GM18870 (cell line): ENCODE results near the gene PRKN.

Experiments used
- ATAC-seq: cut with Tn5 transposase; IDR thresholded peaks from one replicate; pipeline ENCODE4 v1.9.1; 2021; ENCODE audit warnings: moderate library complexity; ENCODE audit not compliant: unreplicated experiment

PRKN gene

DNA sequence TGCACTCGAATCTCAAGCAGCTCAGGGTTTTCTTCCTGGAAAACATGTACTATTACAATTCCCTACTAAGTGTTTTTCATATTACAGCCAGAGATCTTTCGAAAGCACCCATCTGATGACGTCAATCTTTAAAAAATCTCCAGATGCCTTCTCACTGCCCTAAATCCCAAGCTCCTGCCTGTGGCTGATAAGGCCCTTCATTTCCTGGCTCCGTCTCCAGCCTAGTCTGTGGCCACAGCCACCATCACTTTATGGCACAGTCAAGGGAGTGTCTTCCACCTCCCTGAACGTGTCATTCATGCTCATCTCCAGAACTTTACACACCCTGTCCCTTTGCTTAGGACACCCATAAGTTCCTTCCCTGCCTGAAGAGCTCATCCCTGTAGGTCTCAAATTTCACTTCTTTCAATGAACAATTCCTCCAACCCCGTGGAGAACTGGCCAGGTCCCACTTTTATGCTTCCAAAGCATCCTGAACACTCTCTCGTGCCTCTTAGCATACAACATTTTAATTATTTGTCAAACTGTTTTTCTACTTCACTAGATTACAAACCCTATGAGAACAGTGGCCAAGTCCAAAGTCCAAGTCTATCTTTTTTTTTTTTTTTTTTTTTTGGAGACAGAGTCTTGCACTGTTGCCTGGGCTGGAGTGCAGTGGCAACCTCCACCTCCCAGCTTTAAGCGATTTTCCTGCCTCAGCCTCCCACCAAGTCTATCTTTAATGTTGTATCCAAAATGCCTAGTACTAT, 1347.6 kb downstream of the PRKN start:
- no peak for ATAC-seq

DNA sequence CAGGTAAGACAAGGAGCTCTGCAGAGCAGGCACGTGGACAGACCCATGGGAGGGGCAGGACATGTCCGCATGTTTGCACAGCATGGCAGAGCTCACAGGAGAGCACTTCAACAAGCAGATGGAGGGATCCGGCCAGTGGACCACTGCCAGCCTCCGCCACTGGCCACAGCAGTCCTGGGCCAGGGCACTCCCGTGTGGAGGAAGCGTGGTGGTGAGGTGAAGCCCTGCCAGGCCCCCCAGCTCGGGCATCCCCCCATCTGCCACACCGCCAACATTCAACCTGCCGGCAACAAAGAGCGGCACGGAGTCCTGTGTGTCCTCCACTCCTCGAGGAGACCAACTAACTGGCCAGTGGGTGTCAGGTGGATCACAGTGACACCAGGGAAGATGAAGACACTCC, 1349.5 kb downstream of the PRKN start:
- no peak for ATAC-seq

DNA sequence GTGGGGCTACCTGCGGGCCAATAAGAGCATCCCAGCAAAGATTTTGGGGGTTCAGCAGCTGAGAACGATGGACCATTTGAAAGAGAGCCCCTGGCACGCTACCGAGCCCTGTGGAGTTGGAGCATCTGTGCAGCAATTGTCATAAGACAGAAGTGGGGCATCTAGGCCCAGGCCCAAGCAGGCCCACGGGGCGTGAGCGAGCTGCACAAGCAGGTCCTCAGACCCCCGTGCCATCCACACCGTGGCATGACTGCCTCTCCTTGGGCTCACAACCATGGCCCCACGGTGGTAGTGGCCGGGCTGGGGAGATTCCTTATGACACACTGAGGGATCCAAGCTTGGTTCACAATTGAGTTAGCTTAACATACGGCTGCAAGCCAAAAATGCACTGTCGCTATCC, 1350.5 kb downstream of the PRKN start:
- no peak for ATAC-seq

DNA sequence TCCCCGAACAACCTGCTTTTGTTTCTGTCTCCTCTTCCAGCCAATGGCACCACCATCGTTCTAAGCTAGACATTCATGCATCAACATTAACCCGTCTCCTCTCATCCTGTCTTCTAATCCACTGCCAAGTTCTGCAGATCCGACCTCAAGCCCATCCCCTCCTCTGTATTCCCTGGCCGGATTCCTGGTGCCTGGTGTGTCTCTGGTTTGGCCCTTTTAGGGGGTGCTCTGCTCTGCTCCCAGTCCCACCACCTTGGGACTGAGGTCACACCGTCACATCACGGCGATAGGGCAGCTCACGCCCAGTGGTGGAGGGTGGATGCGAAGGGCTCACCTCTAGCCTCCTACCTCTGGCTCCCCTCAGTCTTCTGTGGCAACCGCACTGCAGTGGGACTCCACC, 1351.2 kb downstream of the PRKN start:
- ATAC-seq: no peak

DNA sequence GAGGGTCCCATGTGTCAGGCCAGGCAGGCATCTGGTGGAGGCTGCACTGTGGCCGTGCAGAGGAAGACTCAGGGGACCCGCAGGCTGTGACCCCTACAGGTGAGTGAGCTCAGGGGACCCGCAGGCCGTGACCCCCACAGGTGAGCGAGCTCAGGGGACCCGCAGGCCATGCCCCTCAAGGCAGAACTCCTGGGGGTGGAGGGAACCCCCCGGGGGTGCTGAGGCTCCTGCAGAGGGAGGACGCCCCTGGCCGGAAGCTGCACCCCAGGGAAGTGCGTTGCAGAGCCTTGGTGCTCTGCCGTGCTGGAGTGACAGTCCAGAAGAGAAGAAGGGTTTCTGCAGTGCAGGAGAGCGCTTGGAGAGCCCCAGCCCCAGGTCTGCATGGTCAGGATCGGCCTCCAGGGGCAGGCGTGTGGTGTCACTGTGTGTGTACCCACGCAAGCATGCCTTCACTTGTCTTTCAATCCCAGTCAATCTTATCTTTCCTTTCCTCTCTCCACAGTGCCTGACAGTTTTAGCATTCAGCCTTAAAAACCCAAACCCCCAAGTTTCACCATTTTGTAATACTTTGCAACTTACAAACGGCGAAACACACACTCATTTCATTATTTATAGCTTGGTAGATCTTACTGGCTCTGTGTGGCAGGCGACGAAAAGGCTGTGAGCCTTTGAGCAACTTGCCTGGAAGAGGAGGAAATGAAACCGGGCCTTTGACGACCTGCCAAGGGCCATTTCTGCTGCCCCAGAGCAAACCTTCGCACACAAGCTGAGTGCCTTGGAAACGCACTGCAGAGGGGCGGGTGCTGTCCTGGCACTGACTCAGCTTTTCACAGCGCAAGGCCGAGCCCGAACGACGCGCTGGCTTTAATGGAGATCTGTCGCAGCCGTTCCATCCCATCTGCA, 1352.3 kb downstream of the PRKN start:
- ATAC-seq: no peak

DNA sequence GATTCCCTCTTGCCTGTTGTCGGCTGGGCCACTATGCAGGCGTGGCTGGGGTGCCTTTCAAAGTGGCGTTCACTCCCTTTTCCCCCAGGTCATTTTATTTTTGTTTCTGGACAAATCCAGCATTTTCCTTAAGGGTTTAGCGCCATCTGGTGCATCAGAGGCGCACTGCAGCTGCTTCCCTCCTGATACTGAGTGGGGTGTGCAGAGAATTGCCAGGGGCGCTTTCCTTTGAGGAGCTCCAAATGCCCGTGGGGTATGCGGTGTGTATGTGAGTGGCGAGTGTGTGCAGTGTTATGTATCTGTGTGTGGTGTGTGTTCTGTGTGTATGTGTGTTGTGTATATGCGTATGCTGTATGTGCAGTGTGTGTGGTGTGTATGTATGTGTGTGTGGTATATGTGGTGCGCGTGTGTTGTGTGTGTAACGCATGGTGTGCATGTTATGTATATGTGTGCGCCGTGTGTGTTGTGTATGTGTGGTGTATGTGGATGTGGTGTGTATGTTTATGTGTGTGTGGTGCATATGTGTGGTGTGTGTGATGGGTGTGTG, 1353.6 kb downstream of the PRKN start:
- ATAC-seq: peak; percentile 42

DNA sequence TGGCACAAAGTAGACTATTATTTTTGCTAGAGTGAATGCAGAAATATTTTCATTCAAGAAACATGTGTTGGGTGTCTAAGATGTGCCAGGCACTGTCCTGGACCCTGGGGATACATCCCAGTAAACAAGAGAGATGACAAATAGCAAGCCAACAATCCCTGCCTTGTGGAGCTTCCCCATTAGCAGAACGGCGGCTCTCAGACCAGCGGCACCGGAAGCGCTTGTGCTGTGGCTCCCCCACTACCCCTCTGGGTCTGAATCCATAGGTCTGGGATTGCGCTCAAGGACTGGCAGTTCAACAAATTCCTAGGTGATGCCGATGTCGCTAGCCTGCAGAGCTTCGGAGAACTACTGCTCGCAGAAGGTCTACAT, 1355.2 kb downstream of the PRKN start:
- no peak for ATAC-seq

DNA sequence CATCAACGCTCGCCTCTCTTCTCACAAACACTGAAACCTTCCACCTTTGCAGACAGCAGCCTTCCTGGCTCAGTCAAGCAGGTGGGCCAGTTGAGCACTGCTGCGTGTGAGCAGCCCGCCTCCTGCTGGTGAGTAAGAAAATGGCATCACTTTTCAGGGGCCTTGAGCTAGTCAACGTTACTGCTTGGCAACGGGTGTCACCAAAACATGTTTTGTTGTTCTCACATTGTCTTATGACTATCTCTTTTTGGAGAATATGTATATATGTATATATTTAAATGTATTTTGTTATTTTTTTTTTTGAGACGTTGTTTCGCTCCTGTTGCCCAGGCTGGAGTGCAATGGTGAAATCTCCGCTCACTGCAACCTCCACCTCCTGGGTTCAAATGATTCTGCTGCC, 1356.7 kb downstream of the PRKN start:
- ATAC-seq: peak; percentile 94

DNA sequence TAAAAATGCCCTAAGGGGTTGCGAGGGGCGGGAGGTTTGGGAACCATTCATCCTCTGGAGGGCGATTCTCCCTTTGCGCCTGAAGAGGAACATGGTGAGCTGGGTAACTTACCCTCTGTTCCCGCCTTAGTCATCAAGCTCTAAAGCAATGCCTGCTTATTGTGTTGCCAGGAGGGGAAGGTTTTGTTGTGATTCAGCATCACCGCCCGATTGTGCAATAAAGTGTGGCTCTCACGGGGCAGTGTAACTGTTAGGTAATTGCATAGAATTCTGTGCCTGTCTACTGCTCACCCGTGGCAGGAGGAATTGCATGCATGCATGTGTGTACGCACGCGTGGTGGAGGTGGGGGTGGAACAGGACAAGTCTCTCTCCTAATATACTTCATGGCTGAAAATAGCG, 1358.2 kb downstream of the PRKN start:
- no peak for ATAC-seq

DNA sequence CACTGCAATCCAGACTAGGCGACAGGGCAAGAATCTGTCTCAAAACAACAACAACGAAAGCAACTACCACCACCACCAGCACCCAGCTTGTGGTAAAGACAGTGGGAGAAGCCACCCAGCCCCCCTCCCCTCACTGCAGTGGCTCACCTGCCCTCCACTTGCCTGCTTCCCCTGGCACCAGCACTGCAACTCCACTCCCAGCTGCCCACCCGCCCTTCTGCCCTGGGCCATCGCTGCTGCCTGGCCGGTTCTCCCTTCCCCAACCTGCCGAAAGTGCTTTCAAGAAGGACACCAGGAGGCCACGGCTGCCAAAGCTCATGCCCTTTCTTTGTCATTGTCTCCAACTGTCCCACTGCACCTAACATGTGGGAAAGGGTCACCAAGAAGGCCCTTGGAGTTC, 1359.1 kb downstream of the PRKN start:
- ATAC-seq: no peak

DNA sequence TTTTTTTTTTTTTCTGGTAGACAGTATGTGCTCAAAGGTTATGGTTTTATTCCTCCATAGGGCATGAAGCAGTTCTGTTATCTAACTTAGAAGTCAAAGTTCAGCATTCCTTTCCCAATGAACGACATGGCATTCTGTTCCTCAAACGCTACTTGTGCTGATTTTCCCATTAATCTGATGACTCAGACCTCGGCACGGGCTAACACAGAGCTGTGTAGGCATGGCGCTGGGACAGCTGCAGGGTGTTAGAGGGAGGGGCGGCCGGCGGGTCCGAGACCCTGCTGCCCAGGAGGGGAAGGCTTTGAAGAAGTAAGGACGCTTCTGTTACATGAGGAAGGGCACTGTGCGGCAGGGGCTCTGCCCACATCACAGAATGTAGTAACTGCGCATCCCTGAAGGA, 1360.1 kb downstream of the PRKN start:
- ATAC-seq: no peak

DNA sequence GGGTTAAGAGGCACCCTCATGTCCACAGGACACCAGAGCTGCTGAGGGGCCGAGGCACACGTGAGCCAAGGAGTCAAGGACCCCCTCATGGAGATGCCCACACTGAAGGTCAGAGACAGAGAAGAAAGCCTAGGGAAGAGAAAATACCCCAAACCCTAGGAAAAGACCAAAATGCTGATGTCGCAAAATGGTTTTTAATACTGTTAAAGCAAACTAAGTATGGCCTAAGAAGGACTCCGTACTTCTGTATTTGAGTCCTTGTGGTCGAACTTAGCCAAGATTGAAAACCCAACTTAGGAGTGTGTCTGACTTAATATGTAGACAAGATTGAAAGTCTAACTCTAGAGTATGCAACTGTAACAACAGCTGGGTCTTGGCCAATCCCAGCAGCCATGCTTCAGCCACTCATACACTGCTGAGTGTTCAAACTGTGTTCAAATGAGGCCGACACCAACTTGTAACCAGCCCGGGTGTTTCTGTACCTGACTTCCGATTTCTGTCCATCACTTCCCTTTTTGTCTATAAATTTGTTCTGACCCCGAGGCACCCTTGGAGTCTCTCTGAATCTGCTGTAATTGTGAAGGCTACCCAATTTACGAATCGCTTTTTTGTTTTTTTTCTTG, 1361.2 kb downstream of the PRKN start:
- no peak for ATAC-seq

DNA sequence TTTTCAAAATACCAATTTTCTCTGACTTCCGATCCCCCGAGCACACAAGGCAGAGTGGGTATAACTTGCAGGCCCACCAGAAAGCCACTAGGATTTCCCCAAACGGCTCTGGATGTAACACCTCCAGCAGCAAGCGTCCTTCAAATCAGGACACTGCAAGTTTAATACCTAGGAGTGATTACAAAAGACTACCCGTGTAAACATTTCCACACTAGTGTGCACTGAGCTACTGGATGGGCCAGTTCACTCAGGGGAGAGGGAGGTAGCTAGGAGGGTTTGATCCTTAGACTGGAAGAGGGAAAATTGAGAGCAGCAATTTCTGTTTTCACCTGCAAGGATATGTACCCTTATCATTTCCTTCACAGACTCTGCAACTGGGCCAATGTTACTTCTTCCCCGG, 1361.9 kb downstream of the PRKN start:
- no peak for ATAC-seq

DNA sequence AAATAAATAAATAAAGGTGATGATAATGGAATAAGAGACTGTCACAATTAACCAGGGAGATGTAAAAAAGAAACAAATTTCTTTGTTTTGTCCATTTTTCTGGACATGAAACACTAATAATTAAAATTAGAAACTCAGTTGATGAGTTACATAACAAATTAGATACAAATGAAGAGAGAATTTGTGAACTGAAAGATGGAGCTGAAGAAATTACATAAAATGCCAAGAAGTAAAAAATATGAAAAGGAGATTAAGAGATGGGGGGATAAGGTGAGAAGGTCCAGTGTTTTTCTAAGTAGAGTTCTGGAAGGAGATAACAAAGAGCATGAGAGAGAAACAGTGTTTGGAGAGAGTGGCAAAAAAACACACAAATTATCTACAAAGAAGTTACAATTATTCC, 1364.3 kb downstream of the PRKN start:
- no peak for ATAC-seq

DNA sequence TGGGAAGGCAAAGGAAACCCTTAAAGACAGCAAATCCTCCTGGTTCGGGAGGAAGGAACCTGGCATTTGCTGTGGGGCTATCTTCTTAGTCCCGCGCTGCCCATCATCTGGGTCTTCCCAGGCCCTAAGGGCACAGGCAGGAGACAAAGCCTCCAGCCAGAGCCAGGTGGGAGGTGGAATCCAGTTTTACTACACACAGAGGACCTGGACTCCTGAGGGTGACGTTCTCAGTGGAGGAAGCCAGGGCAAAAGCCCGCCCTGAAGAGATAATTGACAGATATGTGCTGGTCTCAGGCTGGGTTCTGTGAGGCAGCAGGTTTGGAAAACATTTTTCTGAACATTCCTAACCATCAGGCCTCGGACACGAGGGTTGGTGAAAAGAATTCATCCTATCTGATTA, 1365.3 kb downstream of the PRKN start:
- no peak for ATAC-seq

DNA sequence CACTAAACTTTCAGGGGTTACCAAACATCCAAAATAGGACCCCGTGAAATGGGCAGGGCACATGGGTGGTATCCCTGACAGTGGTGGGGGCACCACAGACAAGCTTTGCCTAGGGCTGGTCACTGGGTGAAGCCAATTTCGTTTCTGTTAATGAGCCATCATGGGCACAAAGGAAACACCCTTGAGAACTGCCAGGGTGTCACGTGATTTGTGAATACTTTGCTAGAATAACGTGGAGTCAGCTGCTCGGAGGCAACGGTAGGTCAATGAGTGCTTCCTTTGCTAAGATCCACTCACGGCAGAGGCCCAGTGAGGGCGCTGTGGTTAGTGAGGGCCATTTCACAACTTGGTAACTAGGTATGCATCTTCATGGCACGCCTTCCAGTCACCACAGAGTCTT, 1366.0 kb downstream of the PRKN start:
- no peak for ATAC-seq

DNA sequence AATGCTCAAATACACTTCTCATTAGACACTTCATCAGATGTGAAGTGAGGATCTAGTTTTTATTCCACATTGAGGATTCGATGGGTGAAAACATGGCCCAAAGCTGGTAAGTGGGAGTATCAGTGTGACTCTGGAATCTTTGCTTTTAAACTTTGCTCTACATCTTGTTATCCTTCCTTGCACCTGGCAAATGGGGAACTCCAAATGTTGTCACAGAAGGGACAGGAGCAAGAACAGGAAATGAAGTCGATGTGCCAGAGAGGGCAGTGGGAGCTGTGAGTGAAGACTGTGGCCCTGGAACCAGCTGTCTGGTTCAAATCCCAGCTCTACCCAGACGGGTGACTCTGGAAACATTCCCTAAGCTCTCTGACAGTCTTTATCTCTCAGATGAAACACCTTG, 1367.0 kb downstream of the PRKN start:
- no peak for ATAC-seq

DNA sequence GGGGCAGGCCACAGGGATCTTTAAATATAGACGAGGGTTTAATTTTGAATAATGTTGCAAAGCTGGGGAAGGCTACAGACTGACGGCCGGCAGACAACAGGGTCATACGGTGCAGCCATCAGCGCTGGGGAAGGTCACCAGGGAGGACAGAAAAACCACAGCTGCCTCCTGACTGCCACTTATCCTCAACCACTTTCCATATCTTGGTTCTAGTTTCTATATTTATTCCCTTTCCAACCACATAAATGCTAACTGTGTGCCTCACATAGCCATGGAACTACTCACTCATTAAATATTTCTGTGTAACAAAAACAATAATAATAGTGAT, 1368.0 kb downstream of the PRKN start:
- ATAC-seq: no peak

DNA sequence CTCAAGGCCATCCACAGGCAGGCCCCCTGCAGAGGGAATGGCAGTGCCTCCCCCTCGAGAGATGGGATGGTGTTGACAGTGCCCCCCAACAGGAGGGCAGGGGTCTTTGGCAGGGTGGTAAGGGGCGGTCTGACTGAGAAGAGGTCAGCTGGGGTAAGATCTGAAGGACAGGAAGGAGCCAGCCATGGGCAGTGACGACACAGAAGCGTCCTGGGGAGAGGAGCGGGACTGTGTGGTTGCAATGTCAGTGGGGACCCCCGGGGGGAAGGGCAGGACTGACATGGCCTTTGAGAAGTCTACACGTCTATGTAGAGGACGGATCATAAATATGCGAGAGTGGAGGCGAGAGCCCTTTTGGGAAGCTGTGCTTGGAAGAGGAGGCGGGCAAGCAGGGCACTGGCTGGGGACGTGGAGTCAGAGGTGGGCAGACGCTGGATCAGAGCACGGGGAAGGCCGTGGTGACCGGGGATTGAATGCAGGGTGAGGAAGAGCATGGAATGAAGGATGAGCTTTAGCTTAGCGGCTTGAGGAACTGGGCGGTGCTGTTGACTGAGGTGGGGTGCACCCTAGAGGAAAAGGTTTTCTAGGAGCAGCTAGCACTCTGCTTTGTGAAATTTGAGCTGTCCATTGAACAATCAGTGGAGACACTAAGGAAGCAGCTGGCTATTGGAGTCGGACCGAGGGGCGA, 1371.3 kb downstream of the PRKN start:
- no peak for ATAC-seq

DNA sequence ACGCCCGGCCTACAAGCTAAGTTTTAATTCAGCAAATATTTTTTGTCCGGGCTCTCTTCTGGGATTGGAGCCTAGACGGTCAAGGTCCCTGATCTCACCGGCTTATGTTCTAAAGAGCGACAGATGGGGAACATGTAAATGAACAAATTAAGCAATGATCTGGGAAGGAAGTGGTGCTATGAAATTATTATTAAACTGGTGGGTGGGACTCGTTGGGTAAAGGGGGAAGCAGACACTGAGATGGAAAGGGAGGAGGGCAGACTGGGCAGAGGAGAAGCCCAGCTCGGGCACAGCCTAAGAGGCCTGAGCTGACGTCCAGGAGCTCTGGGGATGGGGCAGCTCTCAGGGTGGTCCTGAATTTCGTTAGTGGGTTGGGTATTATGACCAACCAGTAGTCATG, 1371.9 kb downstream of the PRKN start:
- no peak for ATAC-seq

DNA sequence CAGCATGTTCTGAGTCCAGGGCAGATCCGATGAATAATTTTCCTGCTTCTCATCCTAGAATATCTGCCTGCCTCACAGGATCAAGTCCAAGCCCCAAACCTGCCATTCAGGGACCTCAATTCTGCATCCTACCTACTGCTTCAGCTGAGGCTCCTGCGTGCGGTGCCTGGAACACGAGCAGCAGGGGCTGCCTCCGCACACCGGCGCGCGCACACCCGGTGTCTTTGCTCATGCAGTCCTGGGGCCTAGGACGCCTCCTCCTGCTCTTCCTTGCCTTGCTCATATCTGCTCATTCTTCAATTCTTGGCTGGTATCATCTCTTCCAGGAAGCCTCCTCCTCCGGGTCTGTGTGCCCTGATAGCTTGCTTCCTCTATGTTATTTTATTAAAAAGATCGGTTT, 1372.6 kb downstream of the PRKN start:
- ATAC-seq: no peak
